HG03135 (cell line): ENCODE measurements around the gene KCNB1.

ENCODE experiments used
- ATAC-seq: cut with Tn5 transposase; IDR thresholded peaks from one replicate; pipeline ENCODE4 v1.9.1; 2021; ENCODE audit warnings: mild to moderate bottlenecking, moderate library complexity; ENCODE audit not compliant: unreplicated experiment

Gene KCNB1

DNA sequence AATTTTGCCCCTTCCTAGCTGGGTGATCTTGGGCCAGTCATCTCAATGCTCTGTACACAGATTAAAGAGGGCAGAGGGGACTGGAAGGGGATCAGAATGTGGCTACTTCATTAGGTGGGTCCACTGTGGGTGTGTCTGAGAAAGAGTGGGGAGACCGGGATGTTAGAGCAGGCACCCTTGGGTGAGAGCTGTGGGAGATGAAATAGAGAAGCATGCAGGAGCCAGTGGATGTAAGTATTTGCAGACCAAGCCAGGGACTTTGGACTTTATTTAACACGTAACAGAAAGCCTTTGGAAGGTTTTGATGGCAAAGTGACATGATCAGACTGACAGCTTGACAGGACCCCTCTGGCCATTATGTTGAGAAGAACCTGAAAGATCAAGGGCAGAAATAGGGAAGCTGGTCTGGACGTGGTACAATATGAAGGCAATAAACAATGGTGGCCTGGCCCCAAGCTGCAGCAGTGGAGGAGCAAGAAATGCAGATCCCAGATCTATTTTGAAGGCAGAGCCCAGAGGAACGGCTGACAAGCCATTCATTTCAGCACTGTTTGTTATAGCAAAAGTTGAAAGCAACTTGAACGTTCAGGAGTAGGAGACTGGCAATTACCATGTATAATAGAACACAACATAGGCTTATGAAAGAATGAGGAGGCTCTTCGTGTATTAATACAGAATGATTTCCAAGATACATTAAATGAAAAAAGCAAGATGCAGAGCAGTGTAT, 122.1 kb downstream of the KCNB1 start:
- ATAC-seq, result no peak

DNA sequence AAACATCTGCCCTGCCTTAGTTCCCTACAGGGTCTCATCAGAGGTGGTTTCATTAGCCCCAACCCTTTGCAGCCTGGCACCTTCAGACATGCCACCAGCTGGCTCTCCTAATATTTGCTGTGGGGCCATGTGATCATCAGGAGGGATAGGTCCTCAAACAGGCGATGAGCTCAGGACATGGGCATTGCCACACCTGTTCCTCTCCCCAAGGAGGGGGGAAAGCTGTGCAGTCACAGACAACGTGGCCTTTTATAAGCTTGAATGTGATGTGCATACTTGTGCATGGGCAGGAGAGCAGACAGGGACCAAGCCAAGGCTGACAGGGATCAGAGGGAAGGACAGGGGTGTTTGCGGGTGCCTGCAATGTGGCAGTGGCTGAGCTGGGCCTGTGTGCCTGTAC, 125.8 kb downstream of the KCNB1 start:
- no peak for ATAC-seq

DNA sequence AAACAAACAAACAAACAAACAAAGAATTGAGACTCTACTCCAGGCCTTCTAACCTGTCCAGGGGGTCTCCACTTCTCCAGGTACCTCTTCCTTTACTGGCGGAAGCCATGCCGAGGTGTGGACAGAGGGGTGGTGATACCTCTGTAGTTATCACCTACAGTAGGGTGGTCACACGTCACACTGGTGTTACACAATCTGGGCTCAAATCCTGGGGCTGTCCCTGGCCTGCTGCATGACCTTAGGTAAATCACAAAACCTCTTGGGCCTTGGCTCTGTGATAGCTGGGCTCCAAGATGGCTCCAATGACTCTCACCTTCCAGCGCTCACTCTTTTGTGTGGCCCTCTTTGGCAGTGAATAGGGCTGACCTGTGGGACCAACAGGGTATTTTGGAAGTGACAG, 127.8 kb downstream of the KCNB1 start:
- ATAC-seq, result no peak

DNA sequence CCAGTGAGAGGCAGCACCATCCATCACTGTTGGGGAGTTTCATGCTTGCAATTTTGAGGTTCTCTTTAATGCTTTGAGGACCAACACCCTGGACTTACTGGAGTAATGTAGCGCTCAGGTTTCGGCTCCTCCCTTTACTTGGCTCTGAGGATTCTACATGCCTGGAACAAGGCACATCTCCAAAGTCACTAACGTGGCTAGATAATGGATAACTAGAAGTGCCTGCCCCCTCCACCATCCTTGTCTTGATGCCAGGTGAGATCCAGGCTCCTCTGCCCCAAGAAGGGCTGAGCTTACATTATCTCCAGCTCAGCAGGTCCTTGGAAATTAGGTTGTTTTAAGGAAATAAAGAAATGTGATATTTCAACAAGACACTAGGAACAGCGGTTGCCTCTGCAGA, 129.1 kb downstream of the KCNB1 start:
- no peak for ATAC-seq

DNA sequence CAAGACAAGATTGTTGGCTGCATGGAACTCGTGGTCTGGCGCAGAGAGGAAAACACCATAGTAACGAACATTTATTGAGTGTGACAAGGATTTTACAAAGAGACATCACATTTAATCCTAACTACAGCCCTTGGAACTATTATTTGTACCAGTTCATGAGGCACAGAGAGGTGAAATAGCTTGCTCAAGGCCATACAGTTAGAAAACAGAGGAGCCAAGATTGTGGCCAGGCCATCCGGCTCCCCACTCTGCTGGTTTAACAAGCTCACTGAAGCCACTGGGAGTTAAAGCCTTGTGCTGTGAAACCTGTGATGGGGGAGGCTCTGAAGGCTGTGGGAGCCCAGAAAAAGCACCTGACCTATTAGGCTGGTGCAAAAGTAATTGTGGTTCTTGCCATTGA, 129.7 kb downstream of the KCNB1 start:
- no peak for ATAC-seq

DNA sequence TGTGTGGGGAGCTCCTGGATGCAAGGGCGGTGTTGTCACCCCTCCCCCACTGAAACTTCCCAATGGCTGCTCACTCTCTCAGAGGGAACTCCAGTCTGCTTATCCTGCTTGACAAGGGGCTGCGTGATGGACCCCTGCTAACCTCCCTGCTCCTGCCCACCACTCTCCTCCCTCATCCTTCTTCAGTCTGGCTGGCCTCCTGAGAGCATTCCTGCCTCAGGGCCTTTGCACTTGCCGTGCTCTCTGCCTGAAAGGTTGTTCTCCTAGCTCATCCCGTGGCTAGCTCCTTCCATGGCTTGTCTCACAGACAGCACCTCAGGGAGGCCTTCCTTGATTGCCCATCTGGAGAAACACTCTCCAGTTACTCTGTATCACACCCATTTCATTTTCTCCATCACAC, 130.7 kb downstream of the KCNB1 start:
- ATAC-seq, result no peak

DNA sequence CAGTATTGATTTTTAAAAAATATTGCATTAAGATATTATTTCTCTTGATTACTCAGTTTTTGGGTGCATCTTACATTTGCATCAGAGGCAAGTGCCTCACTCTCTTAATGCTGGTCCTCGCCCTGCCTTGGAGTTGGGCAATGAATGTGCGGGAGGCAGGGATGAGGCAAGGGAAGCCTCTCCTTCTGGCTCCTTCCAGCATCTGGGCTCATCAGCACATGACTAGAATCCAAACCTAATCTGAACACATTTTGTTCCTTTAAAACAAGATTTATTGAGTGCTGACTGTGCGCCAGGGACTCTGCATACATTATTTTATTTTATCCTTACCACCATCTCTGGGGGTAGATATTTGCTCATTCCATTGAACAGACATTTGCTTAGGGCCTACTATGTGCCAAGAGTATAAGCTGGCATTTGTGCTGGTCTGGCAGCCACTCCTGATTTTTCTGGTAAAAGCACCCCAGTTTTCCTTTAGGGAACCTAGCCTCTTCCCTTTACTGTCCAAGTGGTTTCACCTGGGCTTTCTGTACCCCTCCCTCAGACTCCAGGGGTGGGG, 132.7 kb downstream of the KCNB1 start:
- ATAC-seq, result no peak

DNA sequence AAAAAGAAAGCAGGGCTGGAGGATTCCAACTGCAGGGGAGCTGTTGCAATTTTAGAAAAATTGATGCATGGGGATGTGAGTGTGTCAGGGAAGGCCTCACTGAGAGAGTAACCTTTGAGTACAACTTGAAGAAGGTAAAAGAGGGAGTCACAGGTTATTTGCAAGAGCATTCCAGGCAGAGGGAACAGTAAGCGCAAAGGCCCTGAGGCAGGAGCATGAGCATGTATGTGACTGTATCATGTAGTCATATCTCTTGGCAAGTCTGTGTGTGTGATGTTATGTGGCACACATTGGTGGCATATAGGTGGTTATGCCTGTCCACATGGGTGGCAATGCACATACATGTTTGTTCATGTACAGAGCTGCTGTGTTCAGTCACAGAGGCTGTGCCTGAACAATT, 133.4 kb downstream of the KCNB1 start:
- no peak for ATAC-seq

DNA sequence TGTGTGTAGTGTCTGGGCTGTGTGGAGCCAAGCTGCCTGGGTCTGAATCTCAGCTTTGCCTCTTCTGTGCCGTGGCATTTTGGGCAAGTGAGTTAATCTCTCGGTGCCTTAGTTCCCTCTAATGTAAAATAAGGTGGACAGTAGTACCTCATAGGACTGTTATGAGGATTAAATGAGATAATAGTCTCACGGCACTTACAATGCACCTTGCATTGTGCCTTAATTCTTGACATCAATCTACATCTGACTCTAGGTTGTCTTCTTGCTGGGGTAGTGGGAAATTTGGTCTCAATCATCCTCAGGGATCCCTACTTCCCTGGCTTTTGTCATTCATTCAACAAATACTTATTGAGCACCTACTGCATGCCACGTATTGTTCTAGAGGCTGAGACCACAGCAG, 133.9 kb downstream of the KCNB1 start:
- no peak for ATAC-seq

DNA sequence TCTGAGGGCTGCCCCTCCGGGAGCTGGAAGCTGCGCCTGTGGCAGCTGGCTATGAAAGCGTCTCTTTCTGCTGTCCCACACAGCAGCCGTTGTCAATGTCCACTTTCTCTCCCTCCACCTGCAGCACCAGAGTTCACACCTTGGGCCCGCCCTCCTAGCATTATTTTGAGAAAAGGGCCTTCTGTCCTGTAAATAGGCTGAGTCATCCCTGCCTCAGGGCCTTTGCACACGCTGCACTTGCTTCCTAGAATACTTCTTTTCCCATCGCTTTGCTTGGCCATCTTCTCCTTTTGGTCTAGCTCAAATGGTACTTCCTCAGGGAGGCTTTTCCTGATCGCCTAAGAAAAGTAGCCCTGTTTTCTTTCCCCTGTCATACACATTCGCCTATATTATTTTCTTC, 135.3 kb downstream of the KCNB1 start:
- ATAC-seq, result no peak

DNA sequence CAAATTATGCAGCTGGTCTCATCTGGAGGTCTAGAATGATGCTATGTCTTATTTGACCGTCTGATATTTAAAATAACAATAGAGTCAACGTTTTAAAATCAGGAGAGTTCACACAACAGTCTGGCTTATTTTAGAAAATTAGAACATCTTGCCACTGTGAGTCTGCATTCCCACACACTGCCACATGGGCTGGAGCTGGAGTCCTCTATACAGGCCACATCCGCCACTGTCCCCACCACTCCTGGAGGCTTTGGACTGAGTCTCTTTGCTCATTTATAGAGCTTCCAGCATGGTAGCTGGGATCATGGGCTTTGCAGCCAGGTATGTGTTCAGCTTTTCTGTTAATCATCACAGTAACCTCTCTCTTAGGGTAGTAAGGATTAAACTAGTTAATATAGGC, 135.8 kb downstream of the KCNB1 start:
- ATAC-seq, result no peak

DNA sequence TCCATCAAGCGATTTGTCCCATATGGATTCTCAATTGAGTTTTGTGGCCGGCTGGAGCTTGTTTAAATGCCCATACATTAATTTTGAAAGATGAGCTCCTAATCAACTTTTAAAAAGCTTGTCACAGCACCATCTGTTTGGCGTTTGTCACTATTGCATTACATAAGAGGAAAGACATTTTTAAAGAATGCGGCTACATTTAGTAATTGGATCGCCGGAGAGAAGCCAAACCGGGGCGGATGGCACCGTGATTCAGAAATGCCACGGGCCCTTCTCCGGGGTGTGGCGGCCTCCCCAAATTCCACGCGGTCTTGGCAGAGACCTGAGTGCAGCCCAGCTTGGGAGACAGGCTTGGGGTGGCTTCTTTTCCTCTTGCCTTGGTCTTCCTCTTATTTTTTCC, 136.9 kb downstream of the KCNB1 start:
- no peak for ATAC-seq

DNA sequence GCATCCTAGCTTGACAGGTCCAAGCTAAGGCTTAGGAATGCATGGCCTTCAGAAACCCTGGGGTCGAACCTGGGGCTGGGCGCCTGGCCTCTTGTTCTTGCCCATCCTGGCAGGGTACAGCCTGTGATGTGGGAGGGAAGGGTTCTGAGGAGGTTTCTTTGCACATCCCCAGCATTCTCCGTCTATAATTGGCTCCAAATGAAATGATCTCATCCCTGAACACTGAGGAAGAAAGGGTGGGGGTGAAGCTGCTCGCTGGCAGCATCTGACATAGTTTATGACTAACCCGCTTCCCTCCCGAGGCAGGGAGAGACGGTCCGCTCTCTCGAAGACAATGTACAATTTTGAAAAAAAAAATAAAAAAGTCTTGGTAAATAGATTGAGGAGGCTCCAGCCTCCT, 137.5 kb downstream of the KCNB1 start:
- ATAC-seq, result no peak

DNA sequence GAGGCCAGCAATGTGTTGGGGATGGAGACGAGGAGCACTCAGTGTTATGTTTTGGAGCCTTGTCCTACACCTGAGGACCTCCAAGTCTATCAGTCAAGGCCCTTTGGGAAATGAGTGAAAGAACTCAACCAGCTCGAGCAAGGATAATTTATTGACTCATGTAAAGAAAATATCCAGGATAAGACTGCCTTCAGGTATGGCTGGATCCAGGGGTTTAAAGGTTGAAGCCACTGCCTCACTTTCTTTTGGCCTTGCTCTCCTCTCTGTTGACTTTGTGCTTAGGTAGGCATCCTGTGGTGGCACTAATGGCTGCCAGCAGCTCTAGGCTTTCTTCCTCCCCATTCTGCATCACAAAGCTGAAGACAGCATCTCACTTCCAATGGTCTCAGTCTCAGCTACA, 138.3 kb downstream of the KCNB1 start:
- ATAC-seq, result no peak

DNA sequence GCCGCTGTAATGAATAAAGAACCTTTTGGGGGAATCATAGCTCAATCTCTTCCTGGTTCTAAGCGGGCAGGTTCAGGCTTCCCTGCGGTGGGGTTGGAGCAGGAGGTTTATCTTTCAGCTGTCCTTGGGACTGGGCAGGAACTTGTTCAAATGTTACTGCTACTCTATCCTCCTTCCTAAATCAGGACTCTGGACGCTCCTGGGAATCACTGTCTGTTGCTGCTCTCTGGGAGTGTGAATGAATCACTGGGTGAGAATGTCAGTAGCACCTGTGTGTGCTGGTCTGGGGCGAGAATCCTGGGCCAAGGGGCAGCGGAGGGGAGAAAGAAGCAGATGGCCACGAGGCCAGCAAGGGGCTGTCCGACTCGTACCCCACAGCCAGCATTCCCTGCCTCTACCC, 139.2 kb downstream of the KCNB1 start:
- no peak for ATAC-seq

DNA sequence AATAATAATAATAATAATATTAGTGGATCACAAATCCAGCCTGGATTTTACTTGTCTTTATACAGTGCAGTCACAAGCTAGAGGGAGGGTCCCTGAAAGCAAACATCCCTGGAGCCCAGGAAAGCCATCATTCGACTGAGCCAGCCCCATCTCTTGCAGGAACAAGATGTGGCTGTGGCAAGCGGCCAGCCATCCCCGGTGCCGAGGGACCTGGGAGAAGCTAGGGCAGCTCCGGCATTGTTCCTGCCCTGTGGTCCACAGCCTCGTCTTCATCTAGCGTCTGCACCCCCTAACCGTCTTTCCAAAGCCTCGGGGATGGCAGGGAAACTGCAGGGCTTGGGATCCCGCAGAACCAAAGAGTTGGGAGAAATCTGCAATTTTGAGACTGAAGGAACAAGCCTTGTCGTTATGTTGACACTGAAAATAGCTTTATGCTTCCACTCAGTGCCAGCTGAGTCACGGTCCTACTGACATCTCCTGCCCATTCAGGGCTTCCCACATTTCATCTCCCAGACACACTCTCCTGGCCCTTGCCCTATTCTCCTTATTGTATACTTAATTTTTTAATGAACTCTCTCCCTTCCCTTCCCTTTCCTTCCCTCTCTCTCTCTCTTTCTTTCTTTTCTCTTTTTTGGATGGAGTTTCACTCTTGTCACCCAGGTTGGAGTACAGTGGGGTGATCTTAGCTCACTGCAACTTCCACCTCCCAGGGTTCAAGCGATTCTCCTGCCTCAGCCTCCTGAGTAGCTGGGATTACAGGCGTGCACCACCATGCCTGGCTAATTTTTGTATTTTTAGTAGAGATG, 142.1 kb downstream of the KCNB1 start:
- ATAC-seq, result no peak

DNA sequence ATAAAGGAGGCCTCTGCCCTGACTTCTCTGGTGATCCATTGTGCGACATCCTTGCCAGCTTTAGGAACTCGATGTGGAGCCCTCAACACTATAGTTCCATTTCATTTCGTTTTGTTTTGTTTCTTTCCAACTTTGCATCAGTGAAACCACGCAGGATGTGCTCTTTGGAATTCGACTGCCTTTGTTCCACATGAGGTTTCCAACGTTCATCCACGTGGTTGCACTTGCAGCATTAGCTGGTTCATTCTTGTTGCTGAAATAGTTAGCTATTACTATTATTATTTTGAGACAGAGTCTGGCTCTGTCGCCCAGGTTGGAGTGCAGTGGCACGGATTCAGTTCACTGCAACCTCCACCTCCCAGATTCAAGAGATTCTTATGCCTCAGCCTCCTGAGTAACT, 143.3 kb downstream of the KCNB1 start:
- no peak for ATAC-seq

DNA sequence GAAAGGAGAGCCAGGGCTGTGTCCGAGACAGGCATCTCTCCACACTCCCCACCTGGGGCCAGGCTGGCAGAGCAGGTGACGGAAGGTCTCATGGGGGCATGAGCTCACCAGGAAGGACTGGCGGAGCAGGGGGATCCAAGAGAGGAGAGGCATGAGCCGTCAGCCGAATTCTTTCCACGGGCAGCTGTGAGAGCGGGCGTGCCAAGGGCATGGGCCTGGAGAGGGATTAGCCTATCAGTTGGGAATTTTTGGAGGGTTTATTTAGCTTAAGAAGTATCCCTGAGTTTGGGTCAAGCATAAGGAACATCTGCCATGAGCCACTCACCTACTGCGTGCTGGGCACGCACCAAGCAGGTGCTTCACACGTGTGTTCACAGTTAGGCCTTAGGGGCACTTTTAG, 144.4 kb downstream of the KCNB1 start:
- no peak for ATAC-seq

DNA sequence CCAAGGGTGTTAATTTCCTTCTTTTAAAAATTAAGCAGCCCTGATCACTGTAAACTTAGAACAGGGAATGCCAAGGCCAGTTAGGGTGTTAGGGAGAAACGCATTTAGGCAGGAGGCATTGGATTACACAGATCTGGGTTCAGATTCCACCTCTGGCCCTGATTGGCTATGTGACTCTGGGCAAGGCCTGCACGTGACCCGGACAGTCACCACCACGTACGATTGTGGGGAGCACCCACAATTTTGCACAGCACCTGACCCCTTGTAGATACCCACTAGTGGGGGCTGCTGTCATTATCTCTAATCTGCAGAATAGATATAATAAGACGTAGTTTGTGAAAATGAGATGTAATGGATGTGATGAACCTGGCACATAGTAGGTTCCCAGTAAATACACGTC, 145.1 kb downstream of the KCNB1 start:
- ATAC-seq, result no peak

DNA sequence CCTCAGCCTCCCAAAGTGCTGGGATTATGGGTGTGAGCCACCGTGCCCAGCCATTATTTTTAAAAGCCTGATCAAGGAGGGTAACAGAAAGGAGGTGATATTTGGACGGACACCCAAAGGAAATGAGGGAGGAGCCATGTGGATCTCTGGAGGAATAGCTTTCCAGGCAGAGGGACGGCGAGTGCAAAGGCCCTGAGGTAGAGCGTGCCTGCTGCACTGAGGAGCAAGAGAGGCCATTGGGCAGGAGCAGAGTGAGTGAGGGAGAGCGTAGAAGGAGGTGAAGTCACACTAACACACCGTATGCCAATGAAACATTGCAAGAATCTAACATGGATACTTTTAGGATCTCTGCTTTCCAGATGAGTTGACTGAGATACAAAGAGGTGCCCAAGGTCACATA, 145.7 kb downstream of the KCNB1 start:
- no peak for ATAC-seq

DNA sequence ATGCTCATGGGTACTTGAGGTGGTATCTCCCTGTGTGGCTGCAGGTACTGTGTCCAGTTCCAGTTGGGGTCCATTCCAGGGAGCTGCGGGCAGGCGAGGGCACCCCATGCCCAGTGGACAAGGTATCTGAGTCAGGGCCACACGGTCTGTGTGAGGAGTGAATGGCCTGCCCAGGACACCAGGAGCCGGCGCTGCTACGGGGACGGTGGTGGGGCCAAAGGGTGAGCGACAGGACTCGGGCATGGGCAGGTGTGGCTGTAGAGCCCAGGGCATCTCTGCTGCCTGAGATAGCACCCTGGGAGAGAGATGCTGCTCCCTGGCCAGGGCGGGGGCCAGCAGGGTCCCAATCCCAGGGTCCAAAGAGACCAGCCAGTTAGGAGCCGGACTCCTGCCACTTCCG, 147.0 kb downstream of the KCNB1 start:
- no peak for ATAC-seq
